Activated naive CD4-positive, alpha-beta T cell treated with Interleukin-2 at 50 U/mL for 16 hours (primary cell): ENCODE data around the gene TK2.
A peak's percentile ranks its signal among the peaks of the same experiment; 100 is the strongest.
"Not testable (repeated sequence)": the region's sequence is repeated elsewhere in the genome, so short reads cannot be mapped to it uniquely, and the experiment has no call there.

Experiments used
- DNase-seq: peaks from one replicate; pipeline ENCODE4 v3.0.0-alpha.2; 2020

The TK2 gene

DNA sequence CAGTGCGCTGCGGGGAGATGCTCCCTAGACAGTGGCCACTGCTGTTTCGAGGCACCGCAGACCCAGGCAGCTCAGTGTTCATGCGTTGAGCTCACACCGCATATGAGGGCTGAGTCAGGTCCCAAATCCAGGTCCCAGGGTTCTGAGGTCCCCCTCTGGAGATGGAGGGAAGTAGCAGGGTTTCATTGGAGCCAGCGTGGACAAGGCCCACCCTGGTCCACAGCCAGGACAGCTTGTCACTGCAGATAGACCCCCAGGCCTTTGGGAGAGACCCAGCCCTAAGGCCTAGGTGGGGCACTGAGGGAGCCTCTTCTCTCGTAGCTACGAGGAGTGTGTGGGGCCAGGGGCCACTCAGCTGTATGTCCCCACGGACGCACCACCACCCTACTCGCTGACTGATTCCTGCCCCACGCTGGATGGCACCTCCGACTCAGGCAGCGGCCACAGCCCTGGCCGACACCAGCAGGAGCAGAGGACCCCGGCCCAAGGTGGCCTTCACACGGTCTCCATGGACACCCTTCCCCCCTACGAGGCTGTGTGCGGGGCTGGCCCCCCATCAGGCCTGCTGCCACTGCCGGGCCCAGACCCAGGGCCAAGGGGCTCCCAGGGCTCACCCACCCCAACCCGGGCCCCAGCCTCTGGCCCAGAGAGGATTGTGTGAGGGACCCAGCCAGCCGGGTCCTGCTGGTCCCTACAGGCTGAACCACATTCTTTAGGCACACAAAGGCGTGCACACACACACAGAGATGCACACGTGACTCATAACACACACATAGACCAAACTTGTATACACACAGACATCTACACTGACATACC, 69.4 kb downstream of the TK2 start:
- DNase-seq = no peak

DNA sequence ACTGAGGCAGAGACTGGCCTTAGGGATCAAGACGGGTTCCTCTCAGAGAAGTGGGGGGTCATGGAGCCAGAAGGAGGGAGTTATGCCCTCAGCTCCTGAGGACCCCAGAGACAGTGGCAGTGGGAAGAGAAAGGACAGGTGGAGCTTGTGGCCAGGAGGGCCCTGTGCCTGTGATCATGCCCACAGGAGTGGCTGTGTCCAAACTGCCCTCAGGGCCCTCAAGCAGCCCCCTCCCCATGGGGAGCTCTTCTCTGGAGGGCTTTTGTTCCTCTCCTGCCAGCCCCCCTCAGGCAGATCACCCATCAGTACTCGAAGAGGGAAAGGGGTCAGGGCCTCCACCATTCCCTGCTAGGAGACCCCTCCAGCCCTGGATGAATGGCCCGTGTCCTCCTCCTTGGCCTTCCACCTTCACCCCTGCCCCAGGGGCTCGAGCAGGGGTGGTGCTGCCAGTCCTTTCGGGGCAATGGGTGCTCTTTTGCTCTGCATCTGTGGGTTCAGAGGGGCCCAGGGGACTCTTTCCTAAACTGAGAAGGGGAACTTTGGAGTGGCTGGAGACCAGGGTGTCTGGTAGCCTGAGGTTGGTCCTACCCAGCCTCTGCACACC, 70.2 kb downstream of the TK2 start:
- no peak for DNase-seq

DNA sequence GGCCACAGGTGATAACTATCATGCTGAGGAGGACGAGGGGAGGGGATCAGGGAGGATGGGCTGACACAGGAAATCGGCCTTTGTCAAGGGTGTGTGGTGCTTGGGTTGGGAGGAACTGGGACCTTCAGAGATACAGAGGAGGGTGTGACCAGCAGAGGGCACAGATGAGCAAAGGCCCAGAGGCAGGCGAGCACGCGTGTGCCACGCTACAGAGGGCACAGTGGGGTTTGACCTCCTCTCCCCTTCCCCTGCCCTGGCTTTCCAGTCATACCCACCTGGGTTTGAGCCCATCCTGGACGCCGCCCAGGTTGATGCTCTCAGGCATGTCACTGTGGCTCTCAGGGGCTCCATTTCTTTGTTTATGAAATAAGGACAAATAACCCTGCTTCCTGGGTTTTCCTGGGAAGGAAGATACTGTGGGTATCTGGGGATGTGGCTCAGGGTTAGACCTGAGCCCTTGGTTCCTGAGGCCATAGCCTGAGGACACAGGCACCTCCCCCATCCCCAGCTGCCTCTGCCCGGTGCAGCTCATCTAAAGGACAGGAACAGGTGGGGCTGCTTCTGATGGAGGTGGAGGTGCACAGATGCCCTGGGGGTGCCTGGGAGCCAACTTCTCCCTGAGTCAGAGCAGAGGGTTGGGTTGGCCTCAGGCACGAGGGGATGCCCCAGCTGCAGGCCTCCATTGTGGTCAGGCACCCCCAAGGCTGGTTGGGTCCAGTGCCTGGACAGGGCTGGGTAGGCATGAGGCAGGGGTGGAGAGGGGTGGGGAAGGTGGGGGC, 71.0 kb downstream of the TK2 start:
- peak; percentile 85 for DNase-seq

DNA sequence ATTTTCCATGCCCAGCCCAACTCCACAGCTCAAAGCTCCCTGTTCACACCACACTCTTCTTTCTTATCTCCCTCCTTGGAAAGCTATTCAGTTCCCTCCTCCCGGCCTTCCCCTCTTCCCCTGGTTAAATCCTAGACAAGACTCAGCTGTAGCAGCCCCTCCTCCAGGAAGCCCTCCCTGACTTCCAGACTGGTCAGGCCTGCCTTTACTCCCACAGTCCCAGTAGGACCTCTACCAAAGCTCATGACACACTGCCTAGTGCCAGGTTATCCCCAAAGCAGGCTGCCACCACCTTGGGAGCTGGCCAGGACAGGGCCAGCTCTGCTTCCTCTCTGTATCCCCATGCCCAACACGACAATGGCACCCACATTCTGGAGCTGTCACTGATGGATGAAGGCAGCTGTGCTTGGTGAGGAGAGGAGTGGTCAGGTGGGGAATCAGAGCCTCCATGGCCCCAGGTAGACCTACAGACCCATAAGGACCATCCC, 72.8 kb downstream of the TK2 start:
- no peak for DNase-seq

DNA sequence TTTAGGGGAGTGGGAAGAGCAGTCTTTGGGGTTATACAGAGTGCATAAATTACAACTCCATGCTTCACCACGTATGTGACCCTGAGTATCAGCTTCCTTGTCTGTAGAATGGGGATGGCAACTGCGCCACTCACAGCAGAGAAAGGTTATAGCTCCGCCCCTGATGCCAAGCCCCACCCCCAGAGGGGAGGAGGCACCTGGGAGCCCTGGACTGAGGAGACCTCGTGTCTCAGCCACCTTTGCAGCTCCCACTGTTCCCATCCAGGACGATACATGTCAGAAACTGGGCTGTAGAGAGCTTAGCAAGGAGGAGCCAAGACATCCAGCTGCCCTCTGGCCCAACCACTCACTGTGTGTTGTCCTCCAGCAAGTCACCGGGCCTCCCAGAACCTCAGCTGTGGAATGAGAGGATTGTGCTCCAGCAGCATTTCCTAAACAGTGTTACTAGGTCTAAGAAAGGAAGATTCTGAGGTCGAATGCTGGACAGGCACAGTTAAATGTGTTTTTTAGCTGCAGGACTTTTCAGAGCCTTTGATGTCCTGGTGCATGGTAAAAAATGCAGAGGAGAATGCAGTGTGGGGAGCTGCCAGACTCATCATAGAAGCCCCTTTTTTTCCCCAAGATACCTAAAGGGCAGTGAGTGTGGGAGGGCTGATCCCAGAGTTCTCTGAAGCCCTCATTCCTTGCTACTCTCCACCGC, 73.4 kb downstream of the TK2 start:
- DNase-seq = peak; percentile 70

DNA sequence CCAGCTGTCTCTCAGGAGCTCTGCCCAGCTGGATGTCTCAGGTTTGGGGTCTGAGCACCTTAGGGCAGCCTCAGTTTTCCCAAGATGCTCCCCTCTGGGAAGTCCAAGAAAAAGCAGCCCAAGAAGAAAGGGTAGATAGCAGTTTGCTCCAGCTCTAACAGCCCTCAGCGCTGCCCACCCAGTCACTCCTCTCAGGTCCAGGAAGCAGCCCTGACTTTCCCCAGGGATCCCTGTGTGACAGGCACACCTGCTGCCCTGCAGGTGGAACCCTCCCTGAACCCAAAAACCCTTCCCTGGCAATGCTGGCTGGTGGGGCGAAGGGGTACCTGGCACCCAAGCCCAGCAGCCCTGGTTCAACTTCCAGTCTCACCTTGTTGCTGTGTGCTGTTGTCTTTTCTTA, 74.7 kb downstream of the TK2 start:
- DNase-seq = no peak

DNA sequence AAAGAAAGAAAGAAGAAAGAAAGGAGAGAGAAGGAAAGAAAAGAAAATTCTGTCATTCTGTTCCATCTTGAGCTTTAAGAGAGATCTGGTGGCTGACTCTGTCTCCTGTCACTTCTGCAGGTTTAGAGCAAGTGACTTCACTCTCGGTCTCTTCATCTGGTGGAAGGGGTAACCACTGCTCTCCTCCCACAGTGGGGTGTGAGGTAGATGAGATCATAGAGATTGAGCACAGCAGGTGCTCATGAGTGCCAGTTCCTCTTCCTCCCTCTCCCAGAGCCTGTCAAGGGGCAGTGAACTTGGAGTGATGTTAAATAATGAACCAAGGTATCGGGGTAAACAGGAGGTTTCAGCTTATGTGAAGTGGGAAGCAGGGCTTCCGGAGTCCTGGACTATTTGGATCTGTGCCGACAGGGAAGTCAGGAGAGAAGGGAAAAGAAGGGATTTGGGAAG, 75.1 kb downstream of the TK2 start:
- peak; percentile 58 for DNase-seq

DNA sequence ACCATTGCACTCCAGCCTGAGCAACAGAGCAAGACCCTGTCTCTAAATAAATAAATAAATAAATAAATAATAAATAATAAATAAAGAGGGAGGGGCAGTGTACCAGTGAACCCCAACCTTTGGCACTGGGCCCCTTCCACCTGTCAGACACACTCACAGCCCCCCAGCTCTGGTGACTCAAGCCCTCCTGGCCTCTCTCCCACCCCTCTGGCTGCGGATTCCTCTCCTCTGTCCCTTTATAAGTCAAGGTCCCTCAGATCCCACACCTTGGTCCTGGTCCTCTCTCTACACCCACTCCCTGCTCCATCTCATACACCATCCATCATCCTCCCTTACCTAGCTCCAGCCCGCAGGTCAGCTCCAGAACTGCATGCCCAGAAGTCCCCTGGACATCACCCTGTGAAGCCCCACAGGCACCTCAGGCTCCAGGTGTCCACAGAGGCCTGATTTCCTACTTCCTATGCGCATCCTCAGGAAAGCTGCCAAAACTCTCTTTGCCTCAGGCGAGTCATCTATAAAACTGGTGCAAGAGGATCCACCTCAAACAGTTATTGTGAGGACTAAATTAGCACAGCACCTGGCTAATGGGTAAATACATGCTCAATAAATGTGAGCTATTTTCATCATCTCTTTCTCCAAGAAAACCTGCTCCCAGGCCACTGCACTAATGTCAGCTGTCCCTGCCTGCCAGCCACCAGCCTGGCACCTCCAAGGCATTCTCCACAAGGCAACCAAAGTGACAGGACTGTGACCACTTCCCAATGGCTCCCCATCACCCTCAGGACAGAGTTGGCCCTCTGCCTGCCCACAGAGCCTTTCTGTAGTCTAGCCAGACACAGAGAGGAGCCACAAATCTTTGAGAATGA, 76.0 kb downstream of the TK2 start:
- DNase-seq = no peak

DNA sequence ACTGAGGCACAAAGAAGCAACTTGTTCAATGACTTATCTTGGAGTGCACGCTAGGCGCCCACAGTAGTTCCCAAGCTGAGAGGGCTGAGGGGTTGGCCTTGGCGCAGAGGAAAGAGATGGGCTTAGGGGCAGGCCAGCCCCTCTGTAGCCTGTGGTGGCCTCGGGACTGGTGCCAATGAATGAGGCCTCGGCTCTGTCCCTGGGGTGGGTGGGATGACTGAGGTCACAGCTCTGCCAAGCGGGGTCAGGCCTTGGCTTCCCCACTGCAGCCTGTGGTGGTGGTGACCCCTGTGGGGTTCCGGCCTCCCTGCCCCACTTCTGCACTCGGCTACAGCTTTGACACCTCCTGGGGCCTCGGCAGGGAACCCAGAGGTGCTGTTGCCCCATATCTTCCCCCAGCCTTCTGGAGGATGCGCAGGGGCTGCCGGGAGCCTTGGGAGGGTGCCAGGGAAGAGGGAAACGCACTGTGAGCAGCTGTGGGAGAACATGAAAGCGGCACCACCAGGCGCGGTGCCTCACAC, 76.8 kb downstream of the TK2 start:
- no peak for DNase-seq

DNA sequence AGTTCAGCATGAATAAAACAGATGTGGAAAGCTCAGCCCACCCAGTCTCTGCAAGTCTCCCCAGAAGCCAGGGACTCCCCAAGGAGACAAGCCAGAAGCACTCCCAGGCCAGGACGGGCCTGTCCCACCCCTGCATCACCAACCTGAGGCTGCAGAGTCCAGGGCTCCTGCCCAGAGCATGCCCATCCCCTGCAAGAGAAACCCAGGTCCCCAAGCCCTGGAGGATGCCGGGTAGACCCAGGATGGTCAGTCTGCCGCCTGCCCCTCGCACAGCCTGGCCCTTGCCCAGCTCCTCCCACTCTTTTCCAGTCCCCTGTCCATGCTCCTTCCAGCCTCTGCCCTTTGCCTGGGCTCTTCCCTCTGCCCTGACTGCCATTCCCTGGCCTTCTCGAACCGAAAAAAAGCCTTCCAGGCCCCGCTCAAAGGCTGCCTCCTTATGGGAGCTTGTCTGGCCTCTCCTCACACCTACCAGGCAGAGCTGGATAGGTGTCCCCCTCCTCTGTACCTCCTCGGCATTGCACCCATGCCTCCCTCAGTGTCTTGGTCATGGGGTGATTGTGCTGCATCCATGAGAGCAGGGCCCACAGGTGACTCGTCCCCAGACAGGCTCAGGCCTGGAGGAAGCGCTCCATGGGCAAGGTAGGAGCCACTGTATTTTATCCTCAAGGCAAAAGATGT, 78.1 kb downstream of the TK2 start:
- no peak for DNase-seq

DNA sequence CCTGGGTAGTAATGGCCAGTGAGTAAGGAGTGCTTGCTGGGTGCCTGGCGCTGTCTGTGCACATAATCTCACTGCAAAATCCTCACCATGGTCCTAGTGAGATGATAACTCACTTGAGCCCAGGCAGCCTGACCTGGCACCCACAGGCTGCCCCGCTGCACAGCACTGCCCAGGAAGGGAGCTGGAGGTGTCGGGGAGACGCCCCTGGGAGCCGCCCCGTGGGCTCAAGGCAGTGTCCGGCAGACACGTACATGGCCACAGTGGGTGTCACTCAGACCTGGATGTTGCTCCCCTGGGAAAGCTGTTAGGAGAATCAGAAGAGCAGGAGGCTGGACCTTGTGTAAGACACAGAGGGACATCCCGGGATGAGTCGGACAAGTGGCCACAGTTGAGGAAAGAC, 78.7 kb downstream of the TK2 start:
- DNase-seq = no peak

DNA sequence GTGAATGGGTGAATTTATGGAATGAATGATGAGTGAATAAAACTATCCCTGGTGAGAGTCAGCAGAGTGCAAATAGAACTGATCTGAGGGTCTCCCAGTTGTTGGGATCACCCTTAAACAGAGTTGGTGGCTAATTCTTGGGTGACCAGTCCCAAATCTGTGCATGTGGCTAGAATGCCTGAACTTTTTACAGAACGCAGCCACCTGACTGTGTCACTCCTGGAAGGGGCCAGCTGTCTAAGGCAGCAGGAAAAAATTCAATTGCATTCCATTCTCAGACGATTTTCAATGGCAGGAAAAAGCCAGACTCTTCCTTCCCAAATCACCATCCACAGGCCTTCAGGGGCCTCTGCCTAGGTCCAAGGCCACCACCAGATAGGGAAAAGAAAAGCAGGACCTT, 79.4 kb downstream of the TK2 start:
- no peak for DNase-seq

DNA sequence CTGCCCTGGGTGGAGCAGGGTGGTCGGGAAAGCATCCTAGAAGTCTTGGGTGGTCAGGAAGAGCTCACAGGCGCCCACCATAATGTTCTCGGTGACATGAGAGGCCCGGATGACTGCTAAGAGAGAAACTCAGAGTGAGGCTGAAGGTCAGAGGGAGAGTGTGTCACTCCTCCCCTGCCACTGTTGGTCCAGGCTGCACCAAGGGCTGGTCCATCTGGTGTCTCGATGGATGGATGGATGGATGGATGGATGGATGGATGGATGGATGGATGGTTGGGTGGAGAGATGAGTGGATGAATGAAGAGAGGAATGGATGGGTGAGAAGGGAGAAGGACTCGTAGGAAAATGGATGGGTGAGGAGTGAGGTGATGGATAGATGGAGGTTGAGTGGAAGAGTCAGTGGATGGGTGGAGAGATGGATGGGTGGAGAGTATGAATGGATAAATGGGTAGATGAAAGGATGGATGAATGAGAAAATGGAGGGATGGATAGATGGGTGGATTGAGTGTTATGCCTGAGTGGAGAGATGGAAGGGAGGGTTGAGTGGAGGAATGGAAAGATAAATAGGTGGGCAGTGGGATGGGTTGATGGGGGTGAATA, 79.9 kb downstream of the TK2 start:
- DNase-seq = no peak

DNA sequence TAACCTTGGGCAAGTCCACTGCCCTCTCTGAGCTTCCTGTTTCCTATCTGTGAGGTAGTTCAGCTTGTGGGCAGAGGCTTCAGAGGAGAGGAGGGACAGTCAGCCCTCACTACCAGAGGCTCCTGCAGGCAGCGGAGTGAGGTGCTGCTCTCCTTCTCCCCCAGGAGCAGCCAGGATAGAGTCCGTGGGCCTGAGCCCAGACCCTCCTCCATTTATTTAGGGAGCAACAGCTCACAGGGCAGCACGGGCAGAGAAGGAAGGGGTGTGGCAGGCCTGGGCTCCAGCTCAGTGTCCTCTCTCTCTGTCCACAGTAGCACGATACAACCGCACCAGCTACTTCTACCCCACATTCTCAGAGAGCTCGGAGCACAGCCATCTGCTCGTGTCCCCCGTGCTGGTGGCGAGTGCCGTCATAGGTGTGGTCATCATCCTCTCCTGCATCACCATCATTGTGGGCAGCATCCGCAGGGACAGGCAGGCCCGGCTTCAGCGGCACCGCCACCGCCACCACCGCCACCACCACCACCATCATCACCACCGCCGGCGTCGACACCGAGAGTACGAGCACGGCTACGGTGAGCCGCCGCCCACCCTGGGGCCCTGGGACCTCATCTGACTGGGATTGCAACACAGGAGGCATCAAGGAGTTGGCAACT, 80.5 kb downstream of the TK2 start:
- DNase-seq = no peak

DNA sequence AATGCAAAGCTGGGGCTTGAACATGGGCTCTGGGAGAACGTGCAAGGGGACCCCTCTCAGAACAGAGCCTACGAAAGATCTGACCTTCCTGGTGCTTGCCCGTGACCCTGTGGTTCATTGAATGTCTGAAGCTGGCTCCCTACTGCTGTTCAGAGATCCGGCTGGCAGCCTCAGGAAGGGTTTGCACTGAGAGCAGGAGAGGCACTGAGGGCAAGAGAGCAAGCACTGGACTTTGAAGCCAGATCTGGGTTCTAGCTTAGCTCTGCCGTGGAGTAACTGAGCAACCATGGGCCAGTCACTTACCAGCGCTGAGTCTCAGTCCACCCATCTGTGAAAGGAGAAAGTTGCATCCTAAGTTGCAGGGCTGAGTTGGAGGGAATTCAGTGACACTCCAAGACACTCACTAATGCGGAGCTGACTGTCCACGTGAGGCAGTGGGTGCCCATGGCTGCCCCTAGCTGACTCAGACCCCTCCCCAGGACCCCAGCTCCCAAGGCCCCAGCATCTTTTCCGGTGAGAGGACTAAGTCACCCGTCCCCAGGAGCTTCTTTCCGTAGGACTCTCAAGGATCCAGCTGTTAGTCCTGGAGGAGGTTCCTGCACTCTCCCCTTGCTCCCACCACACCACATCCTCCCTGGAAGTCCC, 81.5 kb downstream of the TK2 start:
- no peak for DNase-seq

DNA sequence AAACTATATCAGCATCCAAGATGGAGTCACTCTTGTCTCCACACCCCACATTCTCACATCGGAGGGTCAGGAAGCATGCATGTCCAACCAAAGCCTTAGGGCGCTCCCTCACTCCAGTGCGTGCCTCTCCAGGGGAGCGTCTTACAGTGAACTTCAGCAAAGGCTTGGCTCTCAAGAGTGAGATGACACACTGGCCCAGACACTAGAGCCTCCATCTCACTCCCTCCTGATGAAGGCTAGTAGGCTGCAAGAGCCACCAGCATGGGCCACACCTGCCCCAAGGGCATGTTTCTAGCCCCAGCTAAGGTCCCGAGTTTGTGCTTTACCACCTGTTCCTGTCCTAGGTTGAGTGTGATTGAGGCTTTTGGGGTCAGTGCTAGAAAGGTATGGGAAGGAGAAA, 82.3 kb downstream of the TK2 start:
- DNase-seq = no peak

DNA sequence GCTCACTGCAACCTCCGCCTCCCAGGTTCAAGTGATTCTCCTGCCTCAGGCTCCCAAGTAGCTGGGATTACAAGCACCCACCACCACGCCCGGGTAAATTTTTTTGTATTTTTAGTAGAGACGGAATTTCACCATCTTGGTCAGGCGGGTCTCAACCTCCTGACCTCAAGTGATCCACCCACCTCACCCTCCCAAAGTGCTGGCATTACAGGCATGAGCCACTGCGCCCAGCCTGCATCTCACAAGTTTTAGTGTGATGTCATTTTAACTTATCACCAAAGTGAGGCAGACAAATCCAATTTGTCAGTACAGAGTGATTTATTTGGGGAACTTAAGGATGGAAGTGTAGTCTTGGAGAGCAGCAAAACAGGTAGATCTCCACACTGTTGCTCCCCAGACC, 83.3 kb downstream of the TK2 start:
- not testable (repeated sequence) for DNase-seq

DNA sequence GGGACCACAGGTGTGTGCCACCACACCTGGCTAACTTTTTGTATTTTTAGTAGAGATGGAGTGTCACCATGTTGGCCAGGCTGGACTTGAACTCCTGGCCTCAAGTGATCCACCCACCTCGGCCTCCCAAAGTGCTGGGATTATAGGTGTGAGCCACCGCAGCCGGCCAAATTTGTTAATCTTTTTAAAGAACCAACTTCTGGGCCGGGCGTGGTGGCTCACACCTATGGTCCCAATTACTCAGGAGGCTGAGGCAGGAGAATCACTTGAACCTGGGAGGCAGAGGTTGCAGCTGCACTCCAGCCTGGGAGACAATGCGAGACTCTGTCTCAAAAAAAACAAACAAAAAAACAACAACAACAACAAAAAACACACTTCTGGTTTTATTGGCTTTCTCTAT, 84.0 kb downstream of the TK2 start:
- not testable (repeated sequence) for DNase-seq

DNA sequence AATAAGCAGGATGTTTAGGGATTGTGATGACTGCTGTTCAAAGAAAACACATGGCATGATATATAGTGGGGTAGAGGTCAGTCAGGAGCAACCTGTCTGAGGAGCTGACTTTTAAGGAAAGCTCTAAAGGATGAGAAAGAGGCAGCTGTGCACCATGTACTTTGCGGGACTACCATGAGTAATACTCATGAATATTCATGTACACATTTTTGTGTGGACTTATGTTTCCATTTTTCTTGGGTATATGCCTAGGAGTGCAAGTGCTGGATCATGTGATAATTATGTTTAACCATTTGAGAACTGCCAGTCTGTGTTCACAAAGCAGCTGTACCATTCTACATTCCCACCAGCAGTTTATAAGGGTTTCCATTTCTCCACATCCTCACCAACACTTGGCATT, 87.0 kb downstream of the TK2 start:
- DNase-seq = no peak

DNA sequence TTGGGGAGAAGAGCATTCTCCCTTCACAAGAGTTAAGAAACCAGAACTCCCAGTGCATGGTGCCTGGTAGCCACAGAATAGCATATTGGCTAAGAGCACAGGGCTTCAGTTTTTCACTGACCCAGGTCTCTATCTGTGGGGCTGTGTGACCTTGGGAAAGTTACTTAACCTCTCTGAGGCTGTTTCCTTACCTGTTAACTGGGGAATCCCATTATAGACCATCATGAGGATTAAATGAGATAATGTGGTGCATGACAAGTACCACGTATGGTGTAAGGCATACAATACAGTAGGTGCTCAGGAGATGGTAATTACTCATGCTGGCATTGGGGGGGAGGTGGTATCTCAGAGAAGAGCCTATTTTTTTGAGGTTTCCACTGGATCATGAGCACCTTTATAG, 89.2 kb downstream of the TK2 start:
- DNase-seq = no peak
